ENCODE measurements around the gene MDM2.

The MDM2 gene

DNA sequence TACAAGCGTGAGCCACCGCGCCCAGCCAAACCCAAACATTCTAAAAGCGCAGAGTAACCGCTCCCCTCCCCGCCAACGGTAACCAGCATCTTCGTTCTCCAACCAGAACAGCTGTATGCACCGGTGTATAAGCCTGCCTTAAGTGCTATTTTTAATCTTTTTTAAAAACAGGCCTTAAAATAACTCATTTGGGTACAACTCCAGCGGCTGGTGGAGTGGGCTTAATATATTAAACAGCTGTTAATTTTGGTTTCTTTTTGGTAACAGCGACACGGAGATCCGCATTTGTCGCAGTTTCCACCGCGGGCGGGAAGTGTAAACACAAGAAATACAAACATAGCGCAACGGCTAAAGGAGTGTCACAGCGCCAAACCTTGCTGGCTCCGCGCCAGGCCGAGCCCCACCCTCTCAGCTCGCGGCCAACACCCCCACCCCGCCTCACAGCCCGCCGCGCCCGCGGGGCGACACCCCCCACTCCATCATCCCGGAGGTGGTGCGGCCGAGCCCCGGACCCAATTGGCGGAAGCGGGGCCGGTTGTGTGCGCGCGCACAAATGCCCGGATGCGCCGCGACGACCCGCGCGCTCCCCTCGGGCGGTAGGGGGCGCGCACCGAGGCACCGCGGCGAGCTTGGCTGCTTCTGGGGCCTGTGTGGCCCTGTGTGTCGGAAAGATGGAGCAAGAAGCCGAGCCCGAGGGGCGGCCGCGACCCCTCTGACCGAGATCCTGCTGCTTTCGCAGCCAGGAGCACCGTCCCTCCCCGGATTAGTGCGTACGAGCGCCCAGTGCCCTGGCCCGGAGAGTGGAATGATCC is at the start of gene MDM2:
TSS of gene MDM2 (plus strand) at position 602 of the 812 bp plus-strand sequence. CDS start 301 bp downstream, outside the sequence.
- DNase-seq (ENCODE audit: low read depth), result peak; percentile 89

DNA sequence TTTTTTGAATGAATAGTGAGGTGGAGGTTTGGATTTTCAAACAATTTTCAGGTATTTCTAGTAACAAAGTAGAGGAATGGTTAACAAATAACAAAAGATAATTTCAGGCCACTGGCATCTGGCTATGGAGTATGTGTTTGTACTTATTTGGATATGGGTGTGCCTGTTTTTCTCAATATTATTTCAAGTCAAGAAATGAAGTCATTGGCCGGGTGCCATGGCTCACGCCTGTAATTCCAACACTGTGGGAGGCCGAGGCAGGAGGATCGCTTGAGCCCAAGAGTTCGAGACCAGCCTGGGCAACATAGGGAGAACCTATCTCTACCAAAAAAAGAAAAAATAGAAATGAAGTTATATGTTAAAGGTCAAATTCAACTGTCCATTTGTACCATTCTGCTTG is 48.1 kb upstream of the MDM2 start:
- no peak for DNase-seq (ENCODE audit: low read depth)

DNA sequence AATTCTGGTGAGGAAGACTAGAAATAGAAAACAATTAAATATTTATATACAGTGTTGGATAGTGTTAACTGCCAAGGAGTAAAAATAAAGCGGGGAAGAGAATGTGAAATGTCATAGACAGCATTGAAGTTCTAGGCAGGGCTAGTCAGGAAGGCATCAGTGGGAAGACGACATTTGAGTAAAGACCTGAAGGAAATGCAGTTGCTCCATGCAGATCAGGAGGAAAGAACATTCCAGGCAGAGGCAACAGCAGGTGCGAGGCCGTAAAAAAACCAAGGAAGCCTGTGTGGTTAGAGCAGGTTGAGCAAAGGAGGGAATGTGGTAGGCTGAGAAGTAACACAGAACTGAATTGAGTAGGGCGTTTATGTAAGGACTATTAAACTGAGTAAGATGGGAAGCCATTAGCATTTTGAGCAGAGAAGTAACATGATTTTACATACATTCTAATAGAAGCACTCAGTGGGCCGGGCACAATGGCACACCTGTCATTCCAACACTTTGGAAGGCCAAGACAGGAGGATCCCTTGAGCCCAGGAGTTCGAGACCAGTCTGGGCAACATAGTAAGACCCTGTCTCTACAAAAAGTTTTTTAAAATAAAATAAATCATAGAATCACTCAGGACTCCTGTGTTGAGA is 47.1 kb upstream of the MDM2 start:
- no peak for DNase-seq (ENCODE audit: low read depth)

DNA sequence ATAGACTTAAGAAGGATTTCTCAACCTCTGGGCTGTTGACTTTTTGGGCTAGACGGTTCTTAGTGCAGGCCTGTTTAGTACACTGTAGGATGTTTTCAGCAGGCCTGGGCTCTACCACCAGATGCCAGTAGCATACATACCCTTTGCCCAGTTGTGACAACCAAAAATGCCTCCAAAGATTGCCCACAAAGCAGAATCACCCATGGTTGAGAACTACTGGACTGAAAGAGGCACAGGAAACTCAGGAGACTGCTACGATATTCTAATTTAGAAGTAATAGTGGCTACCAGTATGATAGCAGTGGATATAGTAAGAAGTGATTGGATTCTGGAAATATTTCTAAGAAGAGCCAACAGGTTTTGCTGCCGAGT is 46.5 kb upstream of the MDM2 start:
- DNase-seq (ENCODE audit: low read depth), result no peak

DNA sequence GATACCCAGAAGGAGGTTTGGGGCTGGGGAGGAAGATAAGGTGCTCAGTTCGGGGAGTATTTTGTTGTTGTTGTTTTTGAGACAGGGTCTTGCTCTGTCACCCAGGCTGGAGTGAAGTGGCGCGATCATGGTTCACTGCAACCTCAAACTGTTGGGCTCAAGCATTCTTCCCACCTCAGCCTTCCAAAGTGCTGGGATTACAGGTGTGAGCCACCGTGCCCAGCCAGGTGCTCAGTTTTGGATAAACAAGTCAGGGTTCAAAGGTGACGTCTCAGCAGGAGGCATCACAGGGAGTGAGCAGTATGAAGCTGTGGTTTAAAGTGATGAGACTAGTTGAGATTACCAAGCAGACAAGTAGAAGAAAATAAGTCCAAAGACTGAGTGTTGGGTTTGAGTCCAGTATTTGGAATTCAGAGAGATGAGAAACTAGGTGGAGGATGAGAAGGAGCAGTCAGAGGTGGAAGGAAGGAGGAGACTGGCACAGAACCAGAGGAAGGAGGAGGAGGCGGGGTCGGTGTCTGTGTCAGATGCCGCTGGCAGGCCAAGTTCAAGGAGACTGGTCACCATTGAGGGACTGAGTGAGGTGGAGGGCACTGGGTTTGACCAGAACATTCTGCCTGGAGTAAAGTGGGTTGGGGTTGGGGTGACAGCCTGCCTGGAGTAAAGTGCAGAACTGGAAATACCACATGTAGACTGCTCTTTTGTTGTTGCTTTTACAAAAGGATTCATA is 45.9 kb upstream of the MDM2 start:
- DNase-seq (ENCODE audit: low read depth), result no peak

DNA sequence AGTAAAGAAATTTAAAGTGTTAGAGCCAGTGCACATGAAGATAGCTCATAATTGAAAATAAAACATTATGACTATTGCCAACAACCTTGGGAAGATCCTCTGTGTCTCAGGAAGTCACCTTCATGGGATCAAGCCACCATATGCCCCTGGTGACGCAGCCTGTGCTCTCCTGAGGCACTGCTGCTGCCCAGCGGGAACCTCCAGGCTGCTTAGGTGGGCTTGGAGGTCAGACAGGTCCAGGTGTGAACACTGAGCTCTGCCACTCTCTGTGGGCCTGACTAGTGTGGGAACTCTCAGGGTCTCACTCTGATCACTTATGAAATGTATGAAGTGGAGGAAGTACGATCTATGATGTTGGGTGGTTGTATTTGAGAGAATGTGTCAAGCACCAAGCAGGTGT is 45.3 kb upstream of the MDM2 start:
- no peak for DNase-seq (ENCODE audit: low read depth)

DNA sequence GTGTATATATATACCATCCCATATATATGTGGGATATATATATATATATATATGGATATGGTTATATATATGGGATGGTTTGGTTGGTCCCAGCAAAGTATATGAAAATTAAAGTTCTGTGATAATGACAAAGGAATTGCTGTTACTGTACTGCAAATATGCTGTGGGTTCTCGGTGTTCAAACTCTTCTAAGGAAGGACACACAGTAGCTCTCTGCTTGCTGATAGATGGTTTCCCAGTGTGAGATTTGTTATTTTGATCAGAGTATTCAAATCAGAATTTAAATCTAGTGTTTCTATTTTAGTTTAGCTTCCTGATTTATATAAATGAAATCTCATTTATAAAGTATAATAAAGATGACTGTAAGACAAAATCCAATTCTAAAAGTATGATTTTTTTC is 42.3 kb upstream of the MDM2 start:
- DNase-seq (ENCODE audit: low read depth), result no peak

DNA sequence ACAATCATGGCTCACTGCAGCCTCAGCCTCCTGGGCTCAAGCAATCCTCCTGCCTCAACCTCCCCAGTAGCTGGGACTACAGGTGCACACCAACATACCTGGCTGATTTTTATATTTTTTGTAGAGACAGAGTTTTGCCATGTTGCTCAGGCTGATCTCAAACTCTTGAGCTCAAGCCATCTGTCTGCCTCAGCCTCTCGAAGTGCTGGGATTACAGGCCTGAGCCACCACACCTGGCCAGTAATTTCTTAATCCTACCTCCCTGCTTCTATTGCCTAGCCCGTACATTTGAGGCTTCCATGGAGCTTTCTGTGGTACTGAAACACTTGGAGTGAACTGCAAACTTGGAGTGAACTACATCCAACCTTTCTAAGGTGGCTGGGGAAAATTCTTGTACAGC is 41.3 kb upstream of the MDM2 start:
- no peak for DNase-seq (ENCODE audit: low read depth)

DNA sequence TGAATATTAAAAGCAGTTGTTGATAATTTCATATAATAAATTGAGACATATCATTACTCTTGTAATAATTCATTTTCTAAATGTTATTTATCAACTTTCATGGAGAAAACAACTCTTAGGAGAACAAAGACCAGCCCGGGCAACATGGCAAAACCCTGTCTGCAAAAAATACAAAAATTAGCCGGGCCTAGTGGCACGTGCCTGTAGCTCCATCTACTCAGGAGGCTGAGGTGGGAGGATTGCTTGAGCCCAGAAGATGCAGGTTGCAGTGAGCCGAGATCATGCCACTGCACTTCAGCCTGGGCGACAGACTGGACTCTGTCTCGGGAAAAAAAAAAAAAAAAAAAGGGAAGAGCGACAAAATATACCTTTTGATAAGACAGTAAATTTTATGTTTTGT is 40.8 kb upstream of the MDM2 start:
- DNase-seq (ENCODE audit: low read depth), result no peak

DNA sequence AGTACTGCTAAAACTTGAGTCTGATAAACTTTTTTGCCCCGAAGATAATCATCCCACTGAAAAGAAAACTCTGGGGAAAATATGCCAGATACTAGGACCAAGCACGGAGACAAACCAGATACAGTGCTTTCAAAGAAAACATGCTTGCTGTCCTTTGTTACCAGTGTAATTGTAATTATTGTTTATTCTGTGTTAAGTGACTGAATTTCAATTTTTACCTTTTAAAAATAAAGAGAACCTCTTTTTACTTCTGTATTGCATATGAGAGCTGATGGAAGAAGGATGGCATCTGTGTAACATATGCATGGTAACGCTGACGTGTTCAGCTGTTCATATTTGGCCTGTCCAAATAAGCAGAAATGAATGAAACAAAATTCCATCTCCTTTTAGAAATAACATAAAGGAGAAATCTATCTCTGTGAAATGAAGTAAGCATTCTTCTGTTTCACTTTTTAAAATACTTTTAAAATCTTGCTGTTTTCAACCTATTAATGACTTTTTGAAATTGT is 39.5 kb upstream of the MDM2 start:
- DNase-seq (ENCODE audit: low read depth), result no peak

DNA sequence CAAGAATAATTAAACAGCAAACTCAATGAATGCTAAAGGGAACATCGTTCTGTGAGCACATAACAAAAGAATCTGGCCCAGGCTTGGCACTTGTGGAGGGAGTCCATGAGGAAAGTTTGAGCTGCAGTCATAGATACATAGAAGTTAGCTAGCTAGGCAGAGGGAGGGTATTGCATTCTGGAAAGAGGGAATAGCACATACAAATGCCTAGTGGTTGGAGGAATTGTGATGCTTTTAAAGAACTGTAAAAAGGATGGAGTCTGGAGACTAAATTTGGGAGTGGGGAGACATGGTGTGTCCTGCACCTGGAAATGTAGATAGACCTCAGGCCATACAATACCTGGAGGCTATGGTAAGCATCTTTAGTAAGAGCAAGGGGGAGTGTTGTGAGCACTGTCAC is 38.0 kb upstream of the MDM2 start:
- DNase-seq (ENCODE audit: low read depth), result no peak

DNA sequence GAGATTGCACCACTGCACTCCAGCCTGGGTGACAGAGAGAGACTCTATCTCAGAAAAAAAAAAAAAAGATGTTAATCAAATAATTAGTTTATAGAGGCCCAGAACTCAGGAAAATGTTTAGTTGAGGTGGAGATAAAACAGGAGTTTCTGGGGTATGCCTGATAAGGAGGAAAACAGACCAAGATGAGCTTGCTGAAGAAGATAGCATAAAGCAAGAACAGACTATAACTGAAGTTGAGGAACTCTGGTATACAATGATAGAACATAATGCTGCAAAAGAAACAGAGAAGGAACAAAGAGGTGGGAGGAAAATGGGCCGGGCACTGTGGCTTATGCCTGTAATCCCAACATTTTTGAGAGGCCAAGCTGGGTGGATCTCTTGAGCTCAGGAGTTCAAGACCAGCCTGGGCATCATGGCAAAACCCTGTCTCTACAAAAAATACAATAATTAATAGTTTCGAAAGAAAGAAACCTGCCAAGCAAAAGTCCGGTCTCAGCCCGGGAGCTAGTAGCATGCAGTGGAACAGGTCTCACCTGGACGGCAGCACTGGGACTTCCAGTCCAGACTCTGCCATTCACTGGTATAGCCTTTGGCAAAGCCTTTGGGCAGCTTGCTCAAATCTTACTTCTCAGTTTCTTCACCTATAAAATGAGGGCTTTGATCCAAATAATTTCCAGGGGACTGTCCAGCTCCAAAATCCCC is 36.6 kb upstream of the MDM2 start:
- no peak for DNase-seq (ENCODE audit: low read depth)

DNA sequence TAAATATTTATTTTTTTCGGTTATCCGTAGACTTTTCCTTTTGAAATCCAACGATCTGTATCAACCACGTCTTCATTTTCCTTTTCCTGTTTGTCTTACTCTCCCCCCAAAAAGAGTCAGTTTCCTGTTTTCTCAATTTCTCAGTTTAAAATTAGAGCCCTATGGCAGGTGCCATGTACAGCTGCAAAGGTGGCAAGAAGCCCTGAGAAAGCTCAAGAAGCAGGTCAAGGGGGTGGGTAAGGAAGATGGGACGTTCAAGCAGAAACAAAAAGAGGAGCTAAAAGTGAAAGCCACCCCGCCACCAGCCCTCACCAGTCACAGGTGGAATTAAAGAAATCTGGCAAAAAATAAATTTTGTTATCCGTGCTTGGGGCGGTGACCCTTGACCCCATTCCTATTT is 35.3 kb upstream of the MDM2 start:
- DNase-seq (ENCODE audit: low read depth), result no peak

DNA sequence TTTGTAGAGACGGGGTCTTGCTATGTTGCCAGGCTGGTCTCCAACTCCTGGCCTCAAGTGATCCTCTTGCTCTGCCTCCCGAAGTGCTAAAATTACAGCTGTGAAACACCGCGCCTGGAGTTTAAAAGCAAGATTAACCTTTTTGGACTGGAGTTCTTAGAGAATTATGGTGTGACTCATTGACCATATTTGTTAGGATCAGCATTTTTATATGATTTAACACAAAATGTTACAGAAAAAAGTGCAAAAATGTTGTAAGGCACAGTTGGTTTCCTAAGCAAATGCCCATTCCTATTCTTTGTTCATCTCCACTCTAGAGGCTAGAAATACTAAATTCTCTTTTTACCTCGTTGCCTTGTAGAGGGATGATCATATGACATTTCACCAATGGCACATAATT is 34.4 kb upstream of the MDM2 start:
- no peak for DNase-seq (ENCODE audit: low read depth)

DNA sequence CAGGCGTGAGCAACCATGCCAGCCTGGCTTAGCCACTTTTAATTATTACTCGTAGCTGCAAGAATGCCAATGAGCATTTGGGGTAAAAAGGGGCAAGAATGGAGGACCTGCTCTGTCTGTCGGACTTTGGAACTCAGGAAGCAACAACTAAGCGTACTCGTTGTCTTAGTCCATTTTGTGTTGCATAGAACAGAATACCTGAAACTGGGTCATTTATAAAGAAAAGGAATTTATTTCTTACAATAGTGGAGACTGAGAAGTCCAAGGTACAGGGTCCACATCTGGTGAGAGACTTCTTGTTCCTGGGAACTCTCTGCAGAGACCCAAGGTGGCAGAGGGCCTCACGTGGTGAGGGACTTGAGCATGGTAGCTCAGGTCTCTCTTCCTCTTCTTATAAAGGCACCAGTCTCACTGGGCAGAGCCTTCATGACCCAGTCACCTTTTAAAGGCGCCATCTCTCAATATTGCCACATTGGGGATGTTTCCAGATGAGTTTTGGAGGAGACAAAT is 32.8 kb upstream of the MDM2 start:
- no peak for DNase-seq (ENCODE audit: low read depth)

DNA sequence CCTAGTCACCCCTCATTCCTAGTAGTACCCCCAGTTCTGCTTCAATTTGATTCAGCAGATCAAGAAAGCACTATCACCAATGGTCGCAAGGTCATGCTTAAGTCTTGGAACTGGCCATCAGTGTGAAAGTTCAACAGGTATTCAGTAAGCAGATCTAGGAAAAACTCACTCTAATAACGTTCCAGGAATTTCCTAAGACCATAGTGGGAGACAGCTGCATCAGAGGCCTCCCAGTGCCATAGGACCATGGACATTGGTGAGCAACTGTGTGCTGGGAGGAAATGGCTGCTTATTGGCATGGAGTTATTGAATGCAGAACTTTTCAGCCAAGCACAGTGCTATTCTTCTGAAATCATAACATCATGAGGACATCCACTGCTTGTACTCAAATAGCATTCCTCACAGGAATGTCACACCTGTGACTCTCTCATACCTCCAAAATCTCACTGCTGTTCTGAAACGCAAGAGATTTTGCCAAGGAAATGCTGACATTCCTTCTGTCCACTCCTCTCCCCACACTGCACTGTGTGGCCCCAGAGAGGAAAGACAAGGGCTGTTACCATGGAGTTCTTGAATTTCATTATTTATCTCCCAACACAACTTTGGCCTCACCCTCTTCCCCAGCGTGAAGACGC is 30.9 kb upstream of the MDM2 start:
- DNase-seq (ENCODE audit: low read depth), result no peak

DNA sequence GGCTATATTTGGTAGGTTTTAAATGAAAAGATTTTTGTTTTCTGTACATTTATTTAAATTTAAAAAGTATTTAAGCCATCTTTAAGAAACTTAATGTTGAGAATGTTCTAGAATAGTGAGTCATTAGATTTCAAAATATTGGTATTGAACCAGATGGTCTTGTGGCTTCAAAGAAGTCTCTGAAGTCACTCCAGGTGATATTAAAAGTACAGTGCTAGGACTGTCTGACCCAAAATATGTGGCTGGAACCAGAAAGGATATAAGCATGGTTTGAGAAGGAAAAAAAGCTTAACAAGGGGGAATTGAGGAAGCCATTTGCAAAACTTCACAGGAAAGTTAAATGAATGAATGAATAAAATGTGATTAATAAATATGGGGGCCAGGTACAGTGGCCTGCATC is 28.7 kb upstream of the MDM2 start:
- no peak for DNase-seq (ENCODE audit: low read depth)

DNA sequence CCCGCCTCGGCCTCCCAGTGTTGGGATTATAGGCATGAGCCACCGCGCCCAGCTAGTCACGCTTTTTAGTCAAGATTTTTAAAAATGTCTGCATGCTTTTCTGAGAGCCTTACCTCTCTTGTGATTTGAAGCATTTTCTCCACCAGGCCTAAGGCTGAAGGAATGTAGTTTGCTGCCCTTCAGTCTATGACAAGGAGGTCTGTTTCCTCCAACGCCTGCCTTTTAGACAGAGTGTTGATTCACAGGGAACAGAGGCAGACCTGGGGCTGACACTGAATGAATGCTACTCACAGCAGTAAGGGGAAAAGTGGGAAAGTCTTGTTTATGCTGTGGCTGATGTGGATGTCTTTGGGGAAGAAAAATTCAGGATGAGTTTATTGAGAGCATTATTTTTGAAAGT is 27.2 kb upstream of the MDM2 start:
- no peak for DNase-seq (ENCODE audit: low read depth)

DNA sequence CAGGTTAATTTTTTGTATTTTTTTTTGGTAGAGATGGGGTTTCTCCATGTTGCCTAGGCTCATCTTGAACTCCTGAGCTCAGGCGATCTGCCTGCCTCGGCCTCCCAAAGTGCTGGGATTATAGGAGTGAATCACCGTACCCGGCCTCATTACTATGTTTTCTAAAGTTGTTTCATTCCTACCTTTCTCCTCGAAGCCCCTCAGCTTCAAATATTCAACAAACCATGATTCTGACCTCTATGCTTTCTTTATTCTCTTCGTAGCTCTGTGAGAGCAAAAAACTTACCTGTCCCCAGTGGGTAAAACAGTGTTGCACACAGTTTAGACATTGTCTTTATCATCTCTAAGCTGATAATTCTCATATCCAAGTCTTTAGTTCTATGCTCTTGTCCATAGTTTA is 26.2 kb upstream of the MDM2 start:
- DNase-seq (ENCODE audit: low read depth), result no peak

DNA sequence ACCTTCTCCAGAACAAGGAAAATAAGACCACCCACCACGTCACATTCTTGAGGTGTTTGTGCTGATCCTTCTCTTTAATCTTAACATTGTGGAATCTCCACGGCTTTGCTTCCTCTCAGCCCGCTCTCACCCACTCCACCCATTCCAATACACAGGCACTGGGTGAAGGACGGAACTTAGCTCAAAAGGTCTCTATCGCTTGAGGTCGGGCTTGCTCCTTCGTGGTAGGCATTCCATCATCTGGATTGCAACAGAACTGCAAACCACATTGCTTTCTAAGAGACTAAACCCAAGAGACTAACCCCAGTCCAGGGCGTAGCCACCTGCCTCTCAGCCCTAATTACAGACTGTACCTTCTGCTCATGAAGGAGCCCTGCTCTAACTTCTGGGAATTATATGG is 24.0 kb upstream of the MDM2 start:
- DNase-seq (ENCODE audit: low read depth), result no peak

DNA sequence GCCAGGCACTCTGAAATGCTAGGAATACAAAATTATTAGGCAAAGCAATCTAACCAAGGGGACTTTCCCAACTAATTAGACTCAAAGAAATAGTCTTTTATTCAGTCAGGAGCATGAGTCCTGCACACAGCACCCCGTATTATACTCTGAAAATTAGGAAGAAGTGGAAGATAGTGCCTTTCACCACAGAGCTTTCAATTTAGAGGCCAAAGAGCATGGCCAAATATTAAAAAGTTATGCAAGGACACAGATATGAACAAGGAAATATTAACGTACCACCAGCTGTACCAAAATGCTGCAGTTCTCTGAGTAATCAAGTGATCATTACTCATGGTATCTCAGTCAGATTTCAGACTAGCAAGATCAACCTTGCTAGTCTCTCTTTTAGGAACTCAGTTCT is 22.6 kb upstream of the MDM2 start:
- no peak for DNase-seq (ENCODE audit: low read depth)

DNA sequence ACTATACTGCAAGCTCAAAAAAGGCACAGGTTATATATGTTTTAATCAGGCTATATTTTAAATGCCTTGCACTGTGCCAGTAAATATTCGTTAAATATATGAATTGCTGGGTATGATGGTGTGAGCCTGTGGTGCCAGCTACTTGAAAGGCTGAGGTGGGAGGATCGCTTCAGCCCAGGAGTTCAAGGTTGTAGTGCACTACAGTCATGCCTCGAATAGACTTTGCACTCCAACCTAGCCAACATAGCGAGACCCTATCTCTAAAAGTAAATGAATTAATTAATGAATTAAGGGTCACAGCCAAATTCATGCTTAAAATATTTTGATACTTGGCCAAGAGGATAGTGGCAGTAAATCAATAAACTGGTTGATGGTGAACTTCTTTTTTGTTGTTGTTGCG is 22.2 kb upstream of the MDM2 start:
- DNase-seq (ENCODE audit: low read depth), result no peak

Measured in fibroblast of the conjunctiva (primary cell).